PC-3 (cell line): Measurements from ENCODE around the gene MGMT.

Source experiments
- EZH2 ChIP-seq: fragments of 300-600 bp; sonication (generic); IDR thresholded peaks from one replicate; pipeline ENCODE4 v1.6.1; 2017; ENCODE audit warnings: antibody characterized with exemption, mild to moderate bottlenecking, low read length; ENCODE audit not compliant: unreplicated experiment
- TF ChIP-seq, protein P1 (sequence below): fragments of 300-600 bp; sonication (generic); conservative IDR thresholded peaks from 2 replicates; pipeline ENCODE4 v1.5.1; 2017; ENCODE audit warnings: antibody characterized with exemption, low read depth, mild to moderate bottlenecking, low read length

GRCh38 chr10:129741280-129741977, 274.4 kb downstream of the MGMT start:
- TF ChIP-seq, protein P1, sequence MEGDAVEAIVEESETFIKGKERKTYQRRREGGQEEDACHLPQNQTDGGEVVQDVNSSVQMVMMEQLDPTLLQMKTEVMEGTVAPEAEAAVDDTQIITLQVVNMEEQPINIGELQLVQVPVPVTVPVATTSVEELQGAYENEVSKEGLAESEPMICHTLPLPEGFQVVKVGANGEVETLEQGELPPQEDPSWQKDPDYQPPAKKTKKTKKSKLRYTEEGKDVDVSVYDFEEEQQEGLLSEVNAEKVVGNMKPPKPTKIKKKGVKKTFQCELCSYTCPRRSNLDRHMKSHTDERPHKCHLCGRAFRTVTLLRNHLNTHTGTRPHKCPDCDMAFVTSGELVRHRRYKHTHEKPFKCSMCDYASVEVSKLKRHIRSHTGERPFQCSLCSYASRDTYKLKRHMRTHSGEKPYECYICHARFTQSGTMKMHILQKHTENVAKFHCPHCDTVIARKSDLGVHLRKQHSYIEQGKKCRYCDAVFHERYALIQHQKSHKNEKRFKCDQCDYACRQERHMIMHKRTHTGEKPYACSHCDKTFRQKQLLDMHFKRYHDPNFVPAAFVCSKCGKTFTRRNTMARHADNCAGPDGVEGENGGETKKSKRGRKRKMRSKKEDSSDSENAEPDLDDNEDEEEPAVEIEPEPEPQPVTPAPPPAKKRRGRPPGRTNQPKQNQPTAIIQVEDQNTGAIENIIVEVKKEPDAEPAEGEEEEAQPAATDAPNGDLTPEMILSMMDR, result no peak
- no peak for TF ChIP-seq EZH2
